HG02852 (cell line): ENCODE measurements around the gene ANKS4B.
"Not testable (repeated sequence)": the region's sequence is repeated elsewhere in the genome, so short reads cannot be mapped to it uniquely, and the experiment has no call there.

Experiments
- ATAC-seq: cut with Tn5 transposase; IDR thresholded peaks from one replicate; pipeline ENCODE4 v1.9.1; 2021; ENCODE audit warnings: mild to moderate bottlenecking, moderate library complexity; ENCODE audit not compliant: unreplicated experiment

Gene ANKS4B

DNA sequence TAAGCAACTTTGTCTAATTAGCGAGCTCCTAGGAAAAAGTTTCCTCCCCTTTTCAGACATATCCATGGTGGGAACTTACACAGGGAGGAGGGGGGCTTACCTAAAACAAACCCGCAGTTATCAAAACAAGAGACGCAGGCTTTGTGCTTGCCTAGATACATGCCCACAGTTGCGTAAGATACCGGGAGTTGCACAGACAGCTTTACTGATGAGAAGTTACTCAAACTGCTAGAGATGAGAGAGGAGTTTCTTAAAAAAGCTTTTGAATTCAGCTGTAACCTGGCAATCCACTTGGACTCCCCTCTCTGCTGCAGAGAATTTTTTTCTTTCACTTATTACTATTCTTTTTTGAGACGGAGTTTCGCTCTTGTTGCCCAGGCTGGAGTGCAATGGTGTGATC, 15.3 kb upstream of the ANKS4B start:
- ATAC-seq = no peak

DNA sequence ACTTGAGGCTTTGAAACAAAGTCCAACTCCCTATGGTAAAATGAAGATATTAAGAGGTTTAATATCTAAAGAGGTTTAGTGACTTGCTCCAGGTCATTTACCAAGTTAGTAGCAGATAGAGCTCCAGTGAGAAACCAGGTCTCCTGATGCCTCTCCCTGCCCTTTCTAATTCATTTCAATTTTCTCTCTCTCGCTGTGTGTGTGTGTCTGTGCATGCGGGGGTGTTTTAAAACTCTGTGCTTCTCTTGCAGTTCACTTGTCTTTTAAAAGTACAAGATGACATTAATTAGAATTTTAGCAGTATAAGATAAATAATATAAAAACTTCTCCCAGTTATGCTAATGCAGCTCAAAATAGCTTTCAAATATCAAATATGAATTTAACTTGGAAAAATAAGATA, 13.9 kb upstream of the ANKS4B start:
- ATAC-seq = no peak

DNA sequence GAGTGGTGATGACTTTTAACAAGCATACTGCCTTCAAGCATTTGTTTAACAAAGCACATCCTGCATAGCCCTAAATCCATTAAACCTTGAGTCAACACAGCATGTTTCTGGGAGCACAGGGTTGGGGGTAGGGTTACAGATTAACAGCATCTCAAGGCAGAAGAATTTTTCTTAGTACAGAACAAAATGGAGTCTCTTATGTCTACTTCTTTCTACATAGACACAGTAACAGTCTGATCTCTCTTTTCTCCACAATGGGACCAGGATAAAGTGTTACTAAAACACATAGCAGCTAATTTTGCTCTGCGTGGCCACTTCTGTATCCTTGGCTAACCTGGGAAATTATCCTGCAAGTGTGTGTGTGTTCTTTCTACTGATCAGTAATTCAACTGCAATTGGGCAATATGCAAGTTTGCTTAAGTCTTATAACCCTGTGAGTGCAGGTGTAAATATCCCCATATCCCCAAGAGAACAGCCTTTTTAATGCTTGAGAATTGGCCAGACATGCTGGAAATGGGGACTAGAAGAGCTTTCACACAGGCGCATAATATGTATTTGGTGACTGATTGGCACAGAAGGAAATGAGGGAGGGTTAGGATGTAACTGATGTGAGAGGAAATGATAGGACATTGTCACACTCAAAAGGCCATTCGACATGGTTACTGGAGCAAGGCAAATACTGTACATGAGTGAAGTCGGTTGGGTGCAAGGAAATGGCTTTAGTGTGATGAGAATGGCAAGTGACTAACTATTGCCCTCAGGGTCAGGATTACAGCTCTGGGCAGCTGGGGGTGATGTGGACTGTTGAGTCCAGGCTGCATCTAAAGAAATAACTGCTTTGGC, 10.8 kb upstream of the ANKS4B start:
- ATAC-seq = no peak

DNA sequence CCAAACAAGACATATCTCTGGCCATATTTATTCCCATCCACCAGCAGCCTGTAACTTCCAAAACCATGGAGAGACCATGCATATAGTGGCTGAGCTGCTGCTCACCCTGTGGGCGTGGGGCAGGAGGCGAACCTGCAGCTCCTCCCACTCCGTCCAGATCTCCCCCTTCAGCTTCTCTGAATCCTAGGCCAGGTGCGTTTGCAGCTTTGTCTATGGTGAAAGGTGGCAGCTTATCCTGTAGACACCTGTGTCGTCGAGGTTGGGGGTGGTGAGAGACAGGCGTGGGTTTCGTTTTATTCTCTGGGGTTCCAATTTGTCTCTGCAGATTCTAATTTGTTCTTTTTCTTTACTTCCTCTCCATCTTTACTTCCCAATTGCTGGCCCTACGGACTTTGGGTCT, 9.7 kb upstream of the ANKS4B start:
- no peak for ATAC-seq

DNA sequence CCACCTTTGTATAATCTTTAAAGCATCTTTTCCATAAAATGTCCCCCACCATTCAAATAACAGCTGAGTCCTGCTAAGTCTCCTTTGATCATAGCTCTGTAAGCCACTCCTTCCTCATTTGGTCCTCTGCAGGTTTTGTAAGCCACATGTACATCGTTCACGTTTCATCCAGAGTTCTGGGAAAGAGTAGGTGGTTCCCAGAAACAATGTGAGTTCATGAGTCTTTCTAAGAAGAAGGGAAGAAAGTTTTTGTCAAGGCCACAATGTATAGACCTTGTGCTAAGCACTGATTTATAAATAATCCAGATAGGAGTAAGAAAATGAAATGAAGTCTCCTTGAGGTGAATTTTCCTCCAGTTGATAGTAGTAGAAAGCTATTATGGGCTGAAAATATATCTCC, 8.7 kb upstream of the ANKS4B start:
- ATAC-seq = no peak

DNA sequence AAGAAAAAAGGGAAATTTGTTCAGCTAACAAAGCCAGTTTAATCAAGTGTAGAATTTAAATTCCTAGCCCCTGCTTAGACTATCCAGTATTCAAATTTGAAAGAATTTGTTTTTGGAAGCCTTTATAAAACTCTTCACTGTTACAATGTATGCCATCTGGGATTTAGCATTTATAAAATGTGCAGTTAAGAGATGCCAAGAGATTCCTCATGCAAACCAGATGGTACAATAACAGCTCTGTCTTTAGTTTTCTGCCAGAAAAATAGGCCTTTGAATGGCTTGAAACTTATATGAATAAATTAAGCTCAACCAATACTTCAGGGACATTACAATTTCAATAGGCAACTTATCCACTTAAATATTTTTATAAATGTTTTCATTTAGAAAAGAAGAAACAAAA, 6.8 kb upstream of the ANKS4B start:
- no peak for ATAC-seq

DNA sequence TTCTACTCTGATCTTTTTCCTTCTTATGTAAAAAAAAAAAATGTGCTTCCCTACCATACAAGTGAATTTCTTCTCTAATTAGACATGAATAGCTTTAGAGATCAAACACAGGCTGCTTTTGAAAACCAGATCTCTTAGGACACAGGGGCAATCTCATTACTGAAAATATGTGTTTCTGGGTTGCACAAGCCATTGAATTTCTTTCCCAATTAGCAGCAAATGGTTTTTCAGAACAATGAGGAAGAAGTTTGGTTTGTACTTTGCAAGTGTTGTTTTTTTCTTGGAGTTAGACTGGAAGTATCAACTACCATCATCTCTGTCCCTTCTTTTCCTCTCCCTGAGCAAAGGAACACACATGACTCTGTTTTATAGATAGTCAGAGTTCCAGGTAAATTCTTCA, 5.6 kb upstream of the ANKS4B start:
- no peak for ATAC-seq

DNA sequence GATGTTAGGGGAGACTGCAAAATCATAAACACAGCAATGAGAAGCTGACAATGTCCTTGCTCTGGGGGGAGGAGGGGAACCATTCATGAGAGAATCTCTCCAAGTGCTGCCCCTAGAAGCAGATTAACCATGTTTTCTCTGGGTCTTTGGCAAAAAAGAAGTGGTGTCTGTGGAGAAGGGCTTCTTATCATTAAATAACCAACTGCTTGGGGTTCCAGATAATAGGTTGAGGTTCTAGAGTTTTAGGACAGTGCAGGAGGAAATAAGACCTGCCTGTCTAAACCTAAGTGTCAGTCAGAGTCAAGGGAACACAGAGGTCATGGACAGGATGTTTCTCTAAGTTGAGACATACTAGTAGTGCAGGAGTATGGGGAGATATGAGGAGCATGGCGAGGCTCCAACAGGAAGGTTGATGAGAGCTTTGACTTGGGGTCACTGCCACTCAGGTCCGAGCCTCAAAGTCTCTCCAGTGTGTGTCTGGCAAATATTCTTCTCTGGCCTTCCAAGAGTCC, 5.1 kb upstream of the ANKS4B start:
- ATAC-seq = no peak

DNA sequence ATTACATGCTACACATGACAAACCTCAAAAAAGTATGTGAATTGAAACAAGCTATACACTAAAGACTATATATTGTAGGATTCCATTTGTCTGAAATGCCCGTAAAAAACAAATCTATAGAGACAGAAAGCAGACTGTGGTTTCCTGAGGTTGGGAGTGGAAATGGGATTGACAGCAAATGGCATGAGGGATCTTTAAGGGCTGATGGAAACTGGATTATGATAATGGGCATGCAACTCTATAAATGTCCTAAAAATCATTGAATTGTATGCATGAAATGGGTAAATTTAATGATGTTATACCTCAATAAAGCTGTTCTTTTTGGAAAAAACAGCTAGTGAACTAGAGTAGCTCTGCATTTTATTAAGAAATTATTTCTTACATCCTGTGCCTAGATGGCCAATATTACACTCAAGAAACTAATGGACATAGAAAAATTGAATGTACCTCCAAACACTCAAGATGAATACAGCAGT, 416 bp upstream of the ANKS4B start:
- no peak for ATAC-seq

DNA sequence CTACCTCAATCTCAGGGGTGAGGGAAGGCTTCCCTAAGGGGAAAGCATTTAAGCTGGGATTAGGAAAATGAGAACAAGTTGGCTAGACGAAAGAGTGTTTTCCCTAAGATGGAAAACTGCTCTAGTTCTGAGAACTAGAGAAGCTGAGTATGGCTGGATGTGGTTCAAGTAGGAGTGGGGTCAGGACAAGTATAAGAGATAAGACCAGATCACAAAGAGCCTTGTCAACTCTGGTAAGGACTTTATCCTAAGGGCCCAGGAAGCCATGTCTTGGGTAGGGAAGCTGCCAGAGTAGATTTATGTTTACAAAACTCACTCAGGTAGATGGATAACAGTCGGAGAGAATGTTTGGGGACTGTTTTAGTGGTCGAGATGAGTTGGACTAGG, 1.7 kb downstream of the ANKS4B start:
- ATAC-seq = no peak

DNA sequence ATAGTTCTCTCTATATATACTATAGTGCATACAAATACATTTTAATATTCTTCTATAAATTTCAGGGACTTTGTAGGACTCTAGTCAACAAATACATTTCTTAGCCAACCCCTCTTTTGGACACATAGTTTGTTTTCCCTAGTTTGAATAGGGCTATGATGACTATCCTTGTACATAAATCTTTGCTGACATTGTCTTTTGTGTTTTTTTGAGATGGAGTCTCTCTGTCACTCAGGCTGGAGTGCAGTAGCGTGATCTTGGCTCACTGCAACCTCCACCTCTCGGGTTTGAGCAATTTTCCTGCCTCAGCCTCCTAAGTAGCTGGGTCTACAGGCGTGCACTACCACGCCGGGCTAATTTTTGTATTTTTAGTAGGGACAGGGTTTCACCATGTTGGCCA, 3.3 kb downstream of the ANKS4B start:
- no peak for ATAC-seq

DNA sequence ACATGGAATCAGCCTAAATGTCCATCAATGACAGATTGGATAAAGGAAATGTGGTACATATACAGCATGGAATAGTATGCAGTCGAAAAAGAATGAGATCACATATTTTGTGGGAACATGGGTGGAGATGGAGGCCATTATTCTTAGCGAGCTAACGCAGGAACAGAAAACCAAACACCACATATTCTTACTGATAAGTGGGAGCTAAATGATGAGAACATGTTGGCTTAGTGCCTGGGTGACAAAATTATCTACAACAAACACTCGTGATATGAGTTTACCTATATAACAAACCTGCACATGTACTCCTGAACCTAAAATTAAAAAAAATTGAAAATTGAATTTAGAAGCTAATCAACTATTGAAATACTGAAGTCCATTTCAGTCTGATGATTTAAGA, 6.1 kb downstream of the ANKS4B start:
- ATAC-seq = no peak

DNA sequence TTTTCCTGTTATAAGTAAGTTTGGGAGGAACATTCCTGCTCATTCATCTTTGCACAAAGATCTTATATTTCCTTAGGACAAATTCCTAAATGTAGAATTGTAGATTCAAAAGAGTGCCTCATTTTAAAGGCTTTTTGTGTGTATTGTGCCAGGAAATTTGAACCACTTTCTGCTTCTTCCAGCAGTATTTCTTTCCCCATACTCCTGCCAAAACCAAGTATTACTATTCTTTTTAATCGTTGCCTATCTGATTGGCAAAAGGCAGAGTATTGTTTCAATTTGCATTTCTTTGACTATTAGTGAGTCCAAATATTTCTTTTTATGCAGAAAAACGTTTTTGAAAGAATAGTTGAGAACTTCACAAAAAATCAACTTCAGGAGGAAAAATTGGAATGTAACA, 9.3 kb downstream of the ANKS4B start:
- no peak for ATAC-seq

DNA sequence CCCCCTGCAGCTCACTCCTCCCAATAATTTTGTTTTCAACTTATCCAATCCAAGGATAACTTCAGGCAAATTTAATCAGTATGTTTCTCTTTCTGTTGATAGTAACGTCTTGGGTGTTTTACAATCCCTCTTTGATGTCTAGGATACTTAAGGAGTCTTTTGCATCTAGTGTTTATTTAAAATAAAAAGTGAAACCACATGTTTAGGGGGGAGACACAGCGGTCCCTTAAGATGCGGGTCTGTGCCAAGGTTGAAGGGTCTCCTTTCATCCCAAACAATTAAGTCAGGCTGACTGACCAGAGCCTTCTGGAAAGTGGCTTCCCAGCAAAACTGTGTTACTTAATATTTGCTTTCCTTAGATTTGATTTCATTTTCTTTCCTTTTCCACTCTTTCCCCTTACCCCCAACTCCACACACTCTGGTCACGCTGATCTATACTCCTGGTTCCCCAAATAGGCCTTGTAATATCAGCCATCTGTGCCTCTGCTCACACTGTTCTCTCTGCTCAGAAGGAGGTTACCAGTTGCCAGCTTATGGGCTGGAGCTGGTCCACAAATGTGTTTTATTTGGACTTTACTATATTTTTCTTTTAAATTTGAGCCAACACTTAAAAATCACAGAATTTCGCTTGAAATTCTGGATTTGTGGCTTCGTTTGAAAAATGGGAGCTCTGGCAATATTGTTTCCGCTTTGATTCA, 11.2 kb downstream of the ANKS4B start:
- no peak for ATAC-seq

DNA sequence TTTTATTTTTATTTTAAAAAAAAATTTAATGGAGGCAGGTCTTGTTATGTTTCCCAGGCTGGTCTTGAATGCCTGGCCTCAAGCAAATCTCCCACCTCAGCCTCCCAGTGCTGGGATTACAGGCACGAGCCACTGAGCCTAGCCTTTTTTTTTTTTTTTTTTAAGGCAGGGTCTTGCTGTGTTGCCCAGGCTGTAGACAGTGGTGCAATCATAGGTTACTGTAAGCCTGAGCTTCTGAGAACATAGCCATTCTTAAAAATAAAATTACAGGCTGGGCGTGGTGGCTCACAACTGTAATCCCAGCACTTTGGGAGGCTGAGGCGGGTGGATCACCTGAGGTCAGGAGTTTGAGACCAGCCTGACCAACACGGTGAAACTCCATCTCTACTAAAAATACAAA, 14.7 kb downstream of the ANKS4B start:
- ATAC-seq = not testable (repeated sequence)

DNA sequence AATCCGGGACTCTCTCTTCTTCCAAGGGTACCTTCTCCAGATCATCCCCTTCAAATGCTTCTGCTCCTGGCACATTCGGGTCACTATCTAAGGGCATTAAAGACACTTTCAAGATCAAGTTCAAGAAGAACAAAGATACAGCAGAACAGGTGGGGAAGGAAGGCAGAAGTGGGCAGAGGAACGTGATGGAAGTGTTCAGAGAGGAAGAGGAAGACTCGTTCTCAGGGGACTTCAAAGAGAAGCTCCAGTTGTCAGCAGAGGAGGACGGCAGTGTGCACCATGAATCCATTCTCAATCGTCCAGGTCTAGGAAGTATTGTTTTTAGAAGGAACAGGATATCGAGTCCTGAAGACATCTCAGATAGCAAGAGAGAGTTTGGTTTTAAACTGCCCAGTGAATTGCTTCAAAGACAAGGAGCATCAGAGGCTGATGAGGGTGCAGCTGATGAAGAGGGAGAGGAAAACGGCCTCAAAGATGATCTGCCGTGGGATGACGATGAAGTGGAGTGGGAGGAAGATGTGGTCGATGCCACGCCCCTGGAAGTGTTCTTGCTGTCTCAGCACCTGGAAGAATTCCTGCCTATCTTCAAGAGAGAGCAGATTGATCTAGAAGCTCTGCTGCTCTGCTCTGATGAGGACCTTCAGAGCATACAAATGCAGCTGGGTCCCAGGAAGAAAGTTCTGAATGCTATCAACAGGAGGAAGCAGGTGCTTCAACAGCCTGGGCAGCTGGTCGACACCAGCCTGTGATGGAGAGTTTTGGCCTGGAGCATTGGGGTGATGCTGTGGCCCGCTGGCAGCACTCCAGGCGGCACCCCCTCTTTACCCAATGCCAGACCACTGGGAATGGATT, 16.8 kb downstream of the ANKS4B start:
- no peak for ATAC-seq

DNA sequence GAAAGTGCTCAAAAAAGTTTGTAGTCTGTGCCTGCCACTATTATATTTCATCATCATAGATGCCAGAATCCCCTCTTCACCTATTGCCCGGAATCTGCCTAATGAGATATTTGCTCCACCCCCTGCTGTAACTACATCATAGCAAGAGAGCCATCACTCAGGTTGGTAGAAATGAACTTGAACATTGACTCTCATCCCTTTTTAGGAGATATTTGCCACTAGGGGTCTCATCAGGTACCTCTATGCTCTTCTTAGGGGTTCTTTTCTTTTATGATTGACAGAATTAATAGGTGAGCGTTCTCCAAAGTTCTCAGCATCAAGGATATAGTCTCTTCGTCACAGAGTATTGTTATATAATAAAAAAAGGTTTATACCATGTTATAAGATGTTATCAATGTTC, 20.0 kb downstream of the ANKS4B start:
- ATAC-seq = no peak

DNA sequence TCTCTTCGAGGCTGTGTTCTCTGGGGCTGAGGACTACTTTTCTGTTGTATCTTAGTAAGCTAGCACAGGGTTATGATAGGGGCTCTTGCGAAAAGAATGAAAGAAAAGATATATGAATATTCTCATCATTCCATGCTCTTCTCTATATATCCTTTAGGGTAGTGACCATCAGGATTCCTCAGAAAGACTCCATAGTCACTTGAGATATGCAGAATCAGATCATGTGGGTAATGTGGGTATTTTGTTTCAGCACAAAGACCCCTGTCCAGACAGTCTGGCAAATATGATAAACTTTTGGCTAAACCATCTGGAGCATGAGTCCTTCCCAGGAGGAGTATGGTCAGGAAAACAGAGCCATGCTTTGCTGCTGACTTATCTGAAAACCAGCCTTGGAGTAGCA, 23.1 kb downstream of the ANKS4B start:
- no peak for ATAC-seq

DNA sequence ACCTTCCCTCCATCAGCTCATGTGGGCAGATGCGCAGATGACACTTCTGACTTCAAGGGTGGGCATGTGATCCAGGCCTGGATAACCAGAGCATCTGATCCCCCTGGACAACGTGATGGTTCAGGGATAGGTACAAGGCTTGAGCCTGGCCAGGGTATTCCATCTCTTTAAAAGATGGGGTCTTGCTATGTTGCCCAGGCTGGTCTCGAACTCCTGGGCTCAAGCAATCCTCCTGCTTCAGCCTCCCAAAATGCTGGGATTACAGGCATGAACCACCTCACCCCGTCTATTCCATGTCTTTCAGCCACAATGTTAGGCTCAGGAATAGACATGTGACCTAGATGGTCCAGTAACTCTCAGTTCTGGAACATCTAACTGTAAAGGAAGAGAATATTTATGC, 23.8 kb downstream of the ANKS4B start:
- ATAC-seq = no peak

DNA sequence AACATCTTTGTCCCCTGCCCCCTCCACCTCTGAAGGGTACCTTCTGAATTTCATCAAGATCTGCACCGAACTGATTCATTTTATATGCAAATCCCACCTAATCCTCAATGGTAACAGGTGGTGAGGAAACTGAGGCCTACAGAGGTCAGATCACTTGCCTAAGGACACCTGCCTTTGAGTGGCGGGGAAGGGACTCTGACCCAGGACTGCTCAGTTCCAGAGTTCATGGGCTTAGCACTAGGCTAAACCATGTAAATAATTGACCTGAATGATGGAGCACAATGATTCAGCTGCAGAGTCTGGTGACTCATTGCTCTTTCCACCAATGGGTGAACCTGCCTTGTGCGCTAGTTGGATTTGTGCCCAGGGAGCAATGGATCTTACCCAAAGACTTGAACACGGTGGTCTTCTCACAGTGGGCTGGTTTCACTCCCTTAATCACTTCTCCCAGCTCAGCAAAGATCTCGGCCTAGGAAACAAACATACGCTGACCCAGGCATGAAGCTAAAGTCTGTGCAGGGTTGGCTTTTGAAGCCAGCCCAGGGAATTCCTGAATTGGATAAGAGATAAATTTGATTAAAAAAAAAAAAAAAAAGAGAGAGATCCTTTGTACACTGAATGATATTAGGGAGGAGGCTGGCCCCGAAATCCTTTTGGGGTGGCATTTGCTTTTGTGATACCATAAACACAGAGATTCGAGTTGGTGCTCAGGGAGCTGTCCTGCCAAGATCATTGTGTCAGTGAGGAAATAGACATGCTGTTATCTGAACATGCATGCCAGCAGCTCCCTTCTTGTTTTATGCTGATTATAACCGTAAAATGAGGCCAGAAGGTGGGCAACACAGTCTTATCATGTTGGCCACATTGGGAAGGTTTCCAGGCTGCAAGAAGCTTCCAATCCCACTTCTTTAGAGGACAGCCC, 27.6 kb downstream of the ANKS4B start:
- ATAC-seq = no peak
